ENCODE data around the gene PLCH1. TPM values are rescaled to one million over a fixed set of nuclear protein-coding genes. Genes with fewer than 3 reads are reported as not detected.
A peak's percentile ranks its signal among the peaks of the same experiment; 100 is the strongest.

Gene PLCH1
- total RNA-seq, 1 experiment from 2014 or later = 8.9 TPM

GRCh38 chr3:155631323-155632019 lies 113.4 kb downstream of the PLCH1 start:
- ChIA-PET POLR2A (interaction anchor here (0.7 kb wide), 1 partner anchor 292 kb away, joined by 4 read pairs; no protein-coding TSS in a partner anchor), CTCF (no interaction called here)
- DNase-seq (ENCODE audit: low spot score) = no peak
- Mint-ChIP-seq H3K27ac (0 out of 2 replicates have a peak overlapping the region, but pooled peaks have one; percentile 2), H3K9me3 (no peaks in the 10 kb centered on the region), H3K27me3 (ENCODE audit: low read depth) (no peaks in the 10 kb centered on the region), H3K4me1 (peaks cover 41% of the 10 kb centered on the region), H3K36me3 (peaks cover 2% of the 10 kb centered on the region; the same call in 1 of the 2 replicates), H3K4me3 (no peak overlapping the region)
- TF ChIP-seq PREB (CRISPR knock-in tag; IDR thresholded peaks at IDR 0.05; ENCODE audit: borderline replicate concordance) (no peak), STAT6 (CRISPR knock-in tag; conservative IDR thresholded peaks at IDR 0.05; ENCODE audit: low read depth) (no peak), ZNF263 (CRISPR knock-in tag; IDR thresholded peaks at IDR 0.05; ENCODE audit: low read depth) (no peak), ZNF281 (CRISPR knock-in tag; IDR thresholded peaks at IDR 0.05) (no peak), MXD4 (CRISPR knock-in tag; IDR thresholded peaks at IDR 0.05; ENCODE audit: borderline replicate concordance) (no peak), E2F5 (CRISPR knock-in tag; IDR thresholded peaks at IDR 0.05) (no peak), JUN (CRISPR knock-in tag; IDR thresholded peaks at IDR 0.05) (no peak), MAX (CRISPR knock-in tag; IDR thresholded peaks at IDR 0.05) (no peak), CREB1 (CRISPR knock-in tag; IDR thresholded peaks at IDR 0.05) (no peak)
- no peak for ATAC-seq

GRCh38 chr3:155629556-155629955 lies 115.3 kb downstream of the PLCH1 start:
- DNase-seq (ENCODE audit: low spot score) (no peak), ATAC-seq (peak; percentile 27; the same call in 1 of the 2 replicates)
- Mint-ChIP-seq H3K9me3 (peaks cover 6% of the 10 kb centered on the region; the same call in 1 of the 2 replicates), H3K36me3 (peaks cover 5% of the 10 kb centered on the region; the same call in 1 of the 2 replicates), H3K4me1 (peaks cover 41% of the 10 kb centered on the region), H3K4me3 (no peak overlapping the region), H3K27ac (peak overlapping the region; percentile 50; the same call in 1 of the 2 replicates), H3K27me3 (ENCODE audit: low read depth) (no peaks in the 10 kb centered on the region)
- CTCF ChIA-PET = no interaction called here
- POLR2A ChIA-PET = no interaction called here
- no peak for TF ChIP-seq NFE2L1 (CRISPR knock-in tag; IDR thresholded peaks at IDR 0.05)
- TF ChIP-seq MAX (CRISPR knock-in tag; IDR thresholded peaks at IDR 0.05) = no peak
- TF ChIP-seq TEAD4 (CRISPR knock-in tag; IDR thresholded peaks at IDR 0.05) = no peak
- TF ChIP-seq ERG (CRISPR knock-in tag; IDR thresholded peaks at IDR 0.05) = no peak
- TF ChIP-seq HMGXB4 (CRISPR knock-in tag; IDR thresholded peaks at IDR 0.05) = no peak
- TF ChIP-seq STAT6 (CRISPR knock-in tag; conservative IDR thresholded peaks at IDR 0.05; ENCODE audit: low read depth) = no peak
